Medulla oblongata (tissue), 1 donor: ENCODE measurements around the gene SLC2A4.
"Not testable (repeated sequence)": the region's sequence is repeated elsewhere in the genome, so short reads cannot be mapped to it uniquely, and the experiment has no call there.

Source experiments
- DNase-seq: peaks from one replicate; pipeline ENCODE4 v3.0.0-alpha.2; 2015; ENCODE audit errors: extremely low spot score

The SLC2A4 gene

DNA sequence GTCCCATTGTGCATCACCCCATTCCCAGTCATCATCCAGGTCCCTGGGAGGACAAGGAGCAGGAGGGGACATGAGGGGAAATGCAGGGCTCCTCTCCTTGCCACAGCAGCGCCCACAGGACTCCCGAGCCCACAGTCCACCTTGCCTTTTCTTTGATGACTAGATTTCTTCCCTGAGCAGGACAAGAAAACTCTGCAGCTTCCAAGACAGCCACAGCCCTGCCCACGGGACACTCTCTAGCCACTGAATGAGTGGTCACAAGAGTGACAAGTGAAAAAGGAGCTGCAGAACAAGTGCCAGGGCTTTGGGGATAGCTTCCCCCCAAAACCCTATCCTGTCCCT lies 42.9 kb downstream of the SLC2A4 start:
- no peak for DNase-seq

DNA sequence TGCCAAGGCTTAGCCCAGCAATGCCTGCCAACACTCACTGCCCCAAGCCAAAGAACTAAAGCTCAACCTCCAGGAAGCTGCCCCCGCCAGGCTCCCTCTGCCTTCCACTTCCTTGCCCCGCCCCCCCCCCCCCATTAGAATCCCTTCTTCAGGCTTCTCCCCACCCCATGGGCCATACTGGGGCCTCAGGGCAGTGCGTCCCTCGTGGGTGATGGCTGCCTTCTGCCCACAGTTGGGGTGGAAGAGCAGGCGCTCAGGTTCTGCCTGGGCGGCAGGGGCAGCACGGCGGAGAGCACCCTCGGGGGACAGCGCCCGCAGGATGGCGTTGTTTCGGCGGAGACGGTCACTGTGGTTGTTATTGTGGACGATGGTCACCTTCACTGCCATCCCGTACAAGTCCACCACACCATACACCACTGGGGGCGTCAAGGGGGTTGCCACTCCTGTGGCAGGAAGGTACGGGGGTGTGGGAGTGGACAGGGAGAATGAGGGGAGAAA lies 43.6 kb downstream of the SLC2A4 start:
- no peak for DNase-seq

DNA sequence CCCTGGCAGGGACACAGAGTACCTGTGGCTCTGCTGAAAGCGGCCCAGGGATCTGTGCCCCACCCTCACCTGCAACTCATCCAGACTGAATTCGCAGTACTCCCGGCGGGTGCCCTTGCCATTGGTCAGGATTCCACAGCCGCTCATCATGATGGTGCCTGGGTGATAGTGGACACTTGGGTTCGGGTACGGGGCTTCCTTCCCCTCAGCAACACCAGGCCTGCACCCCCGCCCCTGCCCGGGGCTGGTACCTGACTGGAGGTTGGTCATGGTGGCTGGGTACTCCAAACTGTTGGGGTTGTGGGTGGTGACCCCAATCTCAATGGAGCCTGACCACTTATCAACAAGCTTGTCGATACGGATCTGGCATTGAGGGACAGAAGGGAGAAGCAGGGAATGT lies 44.7 kb downstream of the SLC2A4 start:
- no peak for DNase-seq

DNA sequence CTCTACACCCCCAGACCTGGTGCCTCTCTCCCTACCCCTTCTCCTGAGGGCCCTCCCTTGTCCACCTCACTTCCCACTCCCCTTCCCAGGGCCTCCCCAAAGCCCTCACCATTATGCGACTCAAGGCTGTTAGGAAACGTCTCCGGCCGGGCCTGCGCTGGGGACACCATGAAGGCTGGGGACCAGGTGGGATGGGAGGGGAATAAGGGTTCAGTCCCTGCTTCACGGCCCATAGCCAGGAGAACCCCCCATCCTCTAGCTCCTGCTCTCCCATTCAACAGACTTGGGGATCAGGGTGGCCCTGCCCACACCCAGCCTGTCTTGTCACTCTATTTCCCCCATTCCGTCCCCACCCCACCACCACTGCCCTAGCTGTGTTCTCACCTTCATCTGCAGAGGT lies 45.5 kb downstream of the SLC2A4 start:
- no peak for DNase-seq

DNA sequence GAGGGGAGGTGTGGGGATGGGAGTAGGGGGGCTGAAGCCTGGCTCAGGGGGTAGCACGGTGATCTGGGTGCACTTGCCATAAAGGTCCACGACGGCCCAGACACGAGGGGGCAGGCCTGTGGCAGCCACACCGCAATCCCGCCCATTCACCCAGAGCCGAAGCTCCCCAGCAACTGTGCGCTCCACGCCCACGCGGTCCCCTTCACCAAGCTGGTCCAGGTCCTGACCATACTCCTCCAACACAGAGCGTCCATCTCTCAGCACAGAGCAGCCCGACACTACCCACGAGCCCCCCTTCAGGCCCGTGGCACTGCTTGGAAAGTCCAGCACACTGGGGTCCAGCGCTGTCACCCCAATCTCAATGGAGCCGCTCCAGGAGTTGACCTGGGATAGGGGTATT lies 46.0 kb downstream of the SLC2A4 start:
- DNase-seq, result no peak

DNA sequence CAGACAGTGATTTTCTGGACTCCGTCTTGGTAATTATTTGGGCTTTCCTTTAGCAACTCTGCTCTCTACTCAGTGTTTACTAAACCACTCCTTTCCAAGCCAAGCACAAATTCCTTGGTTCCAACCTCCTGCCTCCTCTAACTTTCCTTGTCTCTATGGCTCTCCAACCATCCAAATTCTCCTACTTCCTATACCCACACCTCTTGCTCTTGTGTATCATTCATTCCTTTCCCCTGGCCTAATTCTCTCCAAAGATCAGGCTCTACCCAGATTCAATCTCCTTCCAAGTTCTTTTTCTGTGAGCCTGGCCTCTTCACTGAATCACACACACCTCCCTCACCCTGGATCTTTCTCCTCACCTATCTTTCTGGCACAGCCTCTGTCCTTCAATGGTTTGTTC lies 46.5 kb downstream of the SLC2A4 start:
- DNase-seq, result no peak

DNA sequence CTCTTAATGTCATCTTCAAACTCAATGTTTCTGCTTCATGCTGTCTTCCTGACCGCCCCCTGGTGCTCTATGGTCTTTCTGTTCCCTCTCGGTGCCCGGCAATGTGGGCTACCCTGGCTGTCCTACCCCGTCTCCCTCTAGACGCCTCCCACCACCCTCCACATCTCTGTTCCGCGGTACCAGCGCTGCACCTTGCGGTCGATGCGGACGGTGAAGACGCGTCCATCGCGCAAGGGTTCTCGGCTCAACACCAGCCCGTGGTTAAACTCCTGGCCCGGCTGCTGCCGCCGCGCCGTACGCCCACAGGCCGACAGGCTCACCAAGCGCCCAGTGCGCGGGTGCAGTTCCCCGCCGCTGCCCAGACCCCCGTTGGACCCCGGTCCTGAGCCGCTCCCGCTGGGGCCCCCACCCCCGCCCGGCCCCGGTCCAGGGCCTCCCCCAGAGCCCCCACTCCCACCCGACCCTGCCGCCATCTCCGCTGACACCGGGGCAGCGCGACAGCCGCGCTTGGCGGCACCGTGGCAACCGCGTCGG lies 47.4 kb downstream of the SLC2A4 start, which contains the start of gene NEURL4:
Gene NEURL4 (minus strand): TSS at position 496 of the 534 bp plus-strand sequence. CDS start 23 bp downstream, at position 473.
- peak; percentile 24 for DNase-seq

DNA sequence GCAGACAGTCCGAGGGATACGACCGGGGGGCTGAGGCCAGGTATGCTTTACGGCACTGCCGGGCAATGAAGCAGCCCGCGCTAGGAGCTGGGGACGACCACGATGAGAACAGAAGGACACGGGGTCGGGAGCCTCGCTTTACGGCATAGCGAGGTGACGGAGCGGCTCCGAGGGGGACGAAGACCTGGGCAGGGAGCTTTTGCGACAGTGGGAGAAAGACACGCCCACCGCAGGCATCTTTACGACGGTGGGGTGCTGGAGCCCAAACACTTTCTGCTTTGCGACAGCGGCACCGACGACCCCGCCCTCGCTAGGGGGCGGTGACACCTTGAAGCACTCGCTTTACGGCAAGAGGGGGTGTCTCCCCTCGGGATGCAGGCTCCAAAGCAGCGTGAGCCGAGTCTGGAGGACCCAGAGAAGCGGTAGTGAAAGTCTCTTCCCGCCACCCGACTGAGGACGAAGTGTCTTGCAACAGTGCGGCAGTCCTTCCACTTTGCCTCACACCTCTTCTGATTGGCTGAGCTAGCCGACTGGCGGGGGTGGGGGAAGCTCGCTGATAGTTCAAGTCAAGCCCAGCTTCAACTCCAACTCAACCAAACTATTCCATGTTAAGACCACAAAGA lies 48.0 kb downstream of the SLC2A4 start:
- peak; percentile 98 for DNase-seq

DNA sequence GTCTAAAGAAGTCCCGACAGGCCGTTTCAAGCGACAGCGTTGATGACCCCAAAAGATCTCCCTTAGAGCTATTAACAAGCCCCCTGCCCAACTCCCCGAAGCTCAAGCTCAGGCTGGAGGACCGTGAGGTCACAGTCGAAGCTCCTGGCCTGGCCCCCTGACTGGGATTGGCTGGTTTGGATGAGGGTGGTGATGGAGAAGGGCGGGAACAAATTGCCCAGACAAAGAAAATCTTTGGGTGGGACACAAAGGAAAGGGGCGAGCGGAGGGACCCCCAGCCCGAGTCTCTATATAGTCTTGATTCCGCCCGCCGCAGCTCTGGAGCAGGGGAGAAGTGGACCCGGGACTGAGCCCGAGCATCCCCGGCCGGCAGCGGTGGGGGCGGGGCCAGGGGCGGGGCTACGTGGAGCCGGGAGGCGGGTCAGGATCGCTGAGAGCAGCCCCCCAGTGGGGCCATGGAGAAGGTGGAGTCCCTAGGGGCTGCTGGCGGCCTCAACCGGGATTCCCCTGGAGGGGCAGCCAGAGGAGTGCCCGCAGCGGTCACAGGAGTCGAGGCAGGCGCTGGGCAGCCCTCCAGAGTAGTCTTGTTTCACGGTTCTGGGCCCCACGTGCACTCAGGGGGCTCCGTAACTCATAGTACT lies 48.6 kb downstream of the SLC2A4 start:
- peak; percentile 87 for DNase-seq

DNA sequence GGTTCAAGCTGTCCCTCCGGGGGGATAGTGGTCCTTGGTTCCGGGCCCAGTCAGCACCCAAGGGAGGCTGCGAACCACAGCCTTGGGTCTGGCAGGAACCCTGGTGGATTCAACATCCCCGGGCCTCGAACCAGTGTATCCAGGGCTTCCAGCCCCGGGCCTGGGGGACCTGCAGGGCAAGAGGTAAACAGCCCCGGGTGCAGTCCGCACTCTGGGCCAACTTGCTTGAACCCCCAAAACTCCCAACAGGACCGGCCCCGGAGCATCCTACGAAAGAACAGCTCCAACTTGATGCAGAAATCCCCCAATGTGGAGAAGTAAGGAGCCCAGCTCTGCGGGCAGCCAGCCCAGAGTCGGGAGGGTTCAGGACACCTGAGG lies 49.1 kb downstream of the SLC2A4 start:
- no peak for DNase-seq

DNA sequence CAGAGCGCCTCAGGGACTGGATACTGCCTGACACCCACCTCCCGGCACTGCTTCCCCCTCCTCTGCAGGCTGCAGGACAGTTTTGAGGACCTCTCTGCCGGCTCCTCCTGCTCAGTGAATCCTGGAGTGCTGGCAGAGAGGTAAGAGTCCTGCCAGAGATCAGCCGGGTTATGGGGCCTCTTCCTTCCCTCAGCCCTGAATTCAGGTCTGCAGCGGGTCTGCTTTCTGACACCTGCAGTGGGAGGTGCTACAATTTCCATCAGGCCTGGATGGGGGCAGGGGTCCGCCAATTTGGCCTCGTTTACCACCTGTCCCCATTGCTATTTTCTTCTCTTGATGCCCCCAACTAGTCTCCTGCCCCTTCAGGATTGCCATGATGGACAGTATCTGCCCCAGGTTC lies 50.6 kb downstream of the SLC2A4 start:
- no peak for DNase-seq

DNA sequence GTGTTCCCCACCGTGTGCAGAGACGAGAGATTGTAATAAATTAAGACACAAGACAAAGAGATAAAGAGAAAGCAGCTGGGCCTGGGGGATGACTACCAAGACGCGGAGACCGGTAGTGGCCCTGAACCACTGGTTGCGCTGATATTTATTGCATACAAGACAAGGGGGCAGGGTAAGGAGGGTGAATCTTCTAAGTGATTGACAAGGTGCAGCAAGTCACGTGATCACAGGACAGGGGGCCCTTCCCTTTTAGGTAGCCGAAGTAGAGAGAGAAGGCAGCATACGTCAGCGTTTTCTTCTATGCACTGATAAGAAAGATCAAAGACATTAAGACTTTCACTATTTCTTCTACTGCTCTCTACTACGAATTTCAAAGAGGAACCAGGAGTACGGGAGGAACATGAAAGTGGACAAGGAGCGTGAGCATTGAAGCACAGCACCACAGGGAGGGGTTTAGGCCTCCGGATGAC lies 51.1 kb downstream of the SLC2A4 start:
- DNase-seq, result not testable (repeated sequence)

DNA sequence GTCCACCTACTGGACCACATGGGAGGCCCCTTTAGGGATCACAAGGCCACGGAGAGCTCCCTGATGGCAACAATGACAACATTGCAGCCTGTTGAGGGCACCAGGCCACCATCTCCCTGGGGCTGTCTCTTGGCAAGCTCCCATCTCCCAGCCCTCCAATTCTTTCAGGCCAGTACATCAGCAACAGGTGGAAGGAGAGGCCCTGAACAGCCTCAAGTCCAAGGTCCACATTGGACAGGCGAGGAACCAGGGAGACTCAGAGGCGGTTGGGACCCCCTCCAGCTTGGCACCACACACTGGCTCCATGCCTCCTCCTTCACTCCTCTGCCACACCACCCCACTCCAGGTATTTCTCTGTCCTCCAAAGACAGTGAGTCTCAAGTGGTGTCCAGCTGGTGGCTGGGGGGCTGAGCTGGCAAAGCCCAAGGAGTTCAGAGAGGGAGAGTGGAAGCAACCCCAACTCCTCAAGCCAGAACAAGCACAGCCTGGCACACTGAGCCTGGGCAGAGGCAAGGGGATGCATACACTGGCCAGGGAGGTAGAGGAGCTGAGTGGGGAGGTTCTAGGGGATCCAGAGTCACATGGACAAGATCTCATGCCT lies 53.5 kb downstream of the SLC2A4 start:
- no peak for DNase-seq

DNA sequence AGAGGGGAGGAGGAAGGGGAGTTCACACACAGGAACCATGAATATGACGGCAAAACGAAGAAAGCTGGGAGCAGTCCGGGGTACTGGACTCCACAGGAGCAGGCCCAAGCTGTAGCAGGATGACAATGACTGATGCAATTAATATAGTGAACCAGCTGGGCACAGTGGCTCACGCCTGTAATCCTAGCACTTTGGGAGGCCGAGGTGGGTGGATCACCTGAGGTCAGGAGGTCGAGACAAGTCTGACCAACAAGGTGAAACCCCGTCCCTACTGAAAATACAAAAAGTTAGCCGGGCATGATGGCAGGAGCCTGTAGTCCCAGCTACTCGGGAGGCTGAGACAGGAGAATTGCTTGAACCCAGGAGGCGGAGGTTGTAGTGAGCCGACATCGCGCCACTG lies 54.2 kb downstream of the SLC2A4 start:
- not testable (repeated sequence) for DNase-seq

DNA sequence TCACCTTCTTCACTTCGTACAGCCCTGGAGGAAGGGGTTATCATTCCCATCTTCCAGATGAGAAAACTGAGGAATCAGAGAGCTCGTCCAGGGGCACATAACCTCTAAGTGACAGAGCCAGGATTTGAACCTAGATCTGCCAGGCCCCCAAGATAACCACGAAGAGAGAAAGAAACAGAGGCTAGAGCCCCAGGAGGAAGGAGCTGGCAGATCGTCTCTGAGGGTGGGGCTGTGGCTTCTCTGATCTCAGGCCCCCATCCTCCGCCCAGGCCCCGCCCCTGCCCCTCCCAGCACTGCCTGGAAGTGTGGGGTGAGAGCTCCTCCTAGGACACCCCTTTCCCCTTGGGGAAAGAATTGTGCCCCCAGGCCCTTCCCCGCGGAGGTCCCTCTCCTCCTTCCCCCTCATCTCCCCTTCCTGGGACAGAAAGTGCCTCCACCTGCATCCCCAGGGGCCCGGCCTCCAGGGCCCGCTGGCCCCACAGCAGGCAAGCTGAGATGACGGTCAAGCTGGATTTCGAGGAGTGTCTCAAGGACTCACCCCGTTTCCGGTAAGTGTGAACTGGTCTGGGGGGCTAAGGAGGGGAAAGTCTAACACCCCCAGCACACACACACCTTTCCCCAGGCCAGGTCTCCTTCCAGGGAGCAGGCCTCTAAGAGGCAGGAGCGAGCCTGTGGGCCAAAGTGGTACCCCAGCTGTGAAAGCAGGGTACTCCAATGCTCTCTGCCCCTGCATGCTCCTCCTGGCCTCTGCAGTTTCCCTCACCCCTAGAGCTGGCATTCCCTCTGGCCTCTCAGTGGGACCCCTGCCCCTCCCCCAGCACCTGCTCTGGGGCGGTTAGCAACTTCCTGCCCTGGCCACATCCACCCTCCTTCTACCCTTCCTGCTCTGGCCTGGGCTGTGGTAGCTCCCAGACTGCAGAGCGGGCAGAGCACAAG lies 55.0 kb downstream of the SLC2A4 start, which contains the start of gene ACAP1:
Gene ACAP1 (plus strand): TSS at position 290 of the 936 bp plus-strand sequence. CDS start 206 bp downstream, at position 496.
- DNase-seq, result no peak

DNA sequence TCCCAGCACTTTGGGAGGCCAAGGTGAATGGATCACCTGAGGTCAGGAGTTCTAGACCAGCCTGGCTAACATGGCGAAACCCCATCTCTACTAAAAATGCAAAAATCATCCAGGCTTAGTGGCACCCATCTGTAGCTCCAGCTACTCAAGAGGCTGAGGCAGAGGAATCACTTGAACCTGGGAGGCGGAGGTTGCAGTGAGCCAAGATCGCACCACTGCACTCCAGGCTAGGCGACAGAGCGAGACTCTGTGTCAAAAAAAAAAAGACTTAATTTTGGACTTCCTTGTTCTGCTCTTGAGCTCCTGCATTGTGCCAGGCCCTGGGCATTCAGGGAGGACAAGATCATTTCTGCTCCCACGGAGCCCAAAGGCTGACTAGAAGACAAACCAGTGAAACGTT lies 56.1 kb downstream of the SLC2A4 start:
- not testable (repeated sequence) for DNase-seq
